ENCODE measurements around the gene NRP1.
"Not testable (repeated sequence)": the region's sequence is repeated elsewhere in the genome, so short reads cannot be mapped to it uniquely, and the experiment has no call there.

The NRP1 gene

DNA sequence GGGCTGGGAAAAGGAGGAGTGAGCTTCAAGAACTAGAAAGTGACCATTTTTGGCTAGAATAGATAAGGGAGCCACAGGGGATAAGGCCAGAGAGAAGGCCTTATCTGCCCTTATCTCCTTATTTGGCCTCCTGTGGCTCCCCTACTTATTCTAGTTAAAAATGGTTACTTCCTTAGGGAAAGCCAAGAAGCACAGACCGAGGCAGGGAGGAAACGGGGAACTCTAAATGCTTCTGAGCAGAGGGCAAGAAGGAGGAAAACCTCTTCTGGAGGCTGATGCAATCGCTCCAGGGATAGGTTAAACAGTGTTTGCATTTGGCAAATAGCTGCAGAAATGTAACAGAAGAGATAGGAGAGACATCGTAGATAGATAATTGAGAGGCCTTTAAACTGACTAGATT lies 18.6 kb downstream of the NRP1 start:
- DNase-seq, result no peak

DNA sequence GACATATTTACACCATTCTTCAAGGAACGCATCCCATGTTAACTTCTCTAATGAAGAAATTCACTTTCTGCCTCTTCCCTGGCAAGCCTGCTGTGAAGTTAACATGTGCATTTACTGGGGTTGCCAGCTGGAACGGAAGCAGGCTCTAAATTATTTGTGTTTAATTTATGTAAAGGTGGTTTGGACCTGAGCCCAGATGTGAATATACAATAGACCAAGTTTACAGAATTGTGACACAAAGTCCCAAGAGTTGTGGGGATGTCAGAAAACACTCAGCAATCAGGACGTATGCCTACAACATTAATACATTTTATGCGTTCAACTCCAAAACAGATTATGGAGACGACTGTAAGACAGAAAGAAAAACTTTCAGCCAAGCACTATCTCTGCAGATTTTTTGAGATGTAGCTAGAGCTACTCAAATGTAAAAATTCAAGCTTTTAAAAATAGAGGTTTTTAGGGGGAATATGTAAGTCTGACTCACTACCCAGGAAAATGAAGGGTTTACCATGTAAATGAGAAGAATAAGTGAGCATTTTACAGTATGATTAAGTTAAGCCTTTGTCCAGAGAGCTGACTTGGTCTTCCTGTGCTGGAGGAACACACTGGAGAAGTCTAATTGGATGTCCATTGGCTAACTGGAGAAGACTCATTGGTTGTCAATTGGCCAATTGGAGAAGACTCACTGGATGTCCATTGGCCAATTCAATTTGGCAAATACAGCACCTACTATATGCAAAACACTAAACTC lies 19.5 kb downstream of the NRP1 start:
- no peak for DNase-seq

DNA sequence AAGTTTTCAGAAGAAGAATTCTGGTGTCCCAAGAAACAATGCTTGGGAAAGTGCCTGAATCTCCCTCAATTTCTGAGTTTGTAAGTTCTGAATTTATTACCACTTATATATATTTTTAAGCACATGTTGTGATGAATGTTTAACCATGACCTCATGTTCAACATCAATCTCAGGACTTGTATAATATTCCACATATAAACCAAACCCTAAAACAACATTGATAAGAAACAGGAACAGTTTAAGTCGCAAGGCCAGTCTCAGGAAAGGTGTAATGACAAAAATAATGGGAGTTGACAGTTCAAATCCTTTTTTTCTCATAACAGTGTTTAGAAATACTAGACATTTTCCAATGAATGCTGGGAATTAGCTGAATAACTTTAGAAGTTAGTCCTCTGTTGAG lies 22.8 kb downstream of the NRP1 start:
- DNase-seq, result no peak

GRCh38 chr10:33310853-33311252 lies 23.6 kb downstream of the NRP1 start:
- no peak for DNase-seq

- peak; percentile 31 to 52 for DNase-seq
These were observed 25.1 kb downstream of the NRP1 start for GRCh38 chr10:33309406-33309805.

DNA sequence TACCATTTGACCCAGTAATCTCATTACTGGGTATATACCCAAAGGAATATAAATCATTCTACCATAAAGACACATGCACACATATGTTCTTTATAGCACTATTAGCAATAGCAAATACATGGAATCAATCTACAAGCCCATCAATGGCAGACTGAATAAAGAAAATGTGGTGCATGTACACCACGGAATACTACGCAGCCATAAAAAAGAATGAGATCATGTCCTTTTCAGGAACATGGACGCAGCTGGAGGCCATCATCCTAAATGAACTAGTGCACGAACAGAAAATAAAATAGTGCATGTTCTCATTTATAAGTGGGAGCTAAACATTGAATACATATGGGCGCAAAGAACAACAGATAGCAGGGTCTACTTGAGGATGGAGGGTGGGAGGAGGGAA lies 26.6 kb downstream of the NRP1 start:
- no peak for DNase-seq

- peak; percentile 42 to 47 for DNase-seq
These were observed 27.6 kb downstream of the NRP1 start for GRCh38 chr10:33306701-33307519.

- DNase-seq, result no peak
These were observed 28.3 kb downstream of the NRP1 start for GRCh38 chr10:33306126-33306525.

DNA sequence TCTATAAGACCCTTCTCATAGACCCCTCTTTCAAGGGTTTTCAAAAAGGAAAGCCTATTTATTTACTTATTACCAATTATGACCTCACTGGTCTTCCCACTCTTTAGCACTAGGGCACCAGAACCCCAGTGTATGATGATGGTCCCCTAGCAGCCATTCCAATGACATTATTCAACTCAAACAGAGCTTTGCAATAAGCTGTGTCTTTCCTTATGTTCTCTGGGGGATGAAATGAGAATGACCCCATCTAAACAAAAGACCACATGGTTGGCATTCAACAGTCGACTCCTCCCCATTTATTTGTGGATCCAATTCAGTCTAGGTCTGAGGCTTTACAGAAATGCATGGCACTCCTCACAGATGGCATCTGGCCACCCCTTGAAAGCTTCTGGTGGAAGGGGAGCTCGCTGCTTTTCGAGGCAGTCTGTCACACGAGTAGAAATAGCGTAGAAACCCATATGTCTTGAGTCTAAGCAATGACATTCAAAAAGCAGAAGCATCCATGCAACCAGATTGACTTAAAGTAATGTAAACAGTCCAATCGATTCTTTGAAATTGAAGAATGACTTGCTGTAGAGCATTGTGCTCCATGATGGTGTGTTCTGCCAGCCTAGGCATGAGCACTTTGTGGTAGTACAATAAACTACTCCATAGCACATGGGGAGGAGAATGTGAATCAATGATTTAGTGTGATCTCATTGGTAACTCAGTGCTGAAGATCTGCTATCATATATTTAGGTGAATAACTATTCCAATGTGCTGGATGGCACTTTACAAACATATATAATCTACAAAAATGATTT lies 29.8 kb downstream of the NRP1 start:
- no peak for DNase-seq

DNA sequence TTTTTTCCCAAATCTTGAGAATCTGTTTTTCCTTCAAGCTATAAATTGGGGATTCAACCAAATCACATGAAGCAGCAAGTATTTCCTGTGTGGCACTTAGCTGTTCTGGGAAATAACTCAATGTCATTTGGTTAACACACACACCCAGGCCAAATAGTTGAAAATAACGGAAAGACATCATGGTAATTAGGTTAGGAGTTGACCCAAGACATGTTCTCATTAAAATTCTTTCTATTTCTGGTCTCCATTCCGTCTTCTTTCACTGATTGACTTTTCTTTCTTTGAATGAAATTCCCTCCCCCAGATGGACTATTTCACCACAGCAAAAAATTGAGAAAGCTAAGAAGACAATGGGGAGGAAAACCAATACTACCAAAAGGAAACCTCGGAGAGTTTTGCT lies 30.5 kb downstream of the NRP1 start:
- no peak for DNase-seq

- no peak for DNase-seq
These were observed 32.1 kb downstream of the NRP1 start for GRCh38 chr10:33302208-33302829.

- no peak for DNase-seq
These were observed 33.2 kb downstream of the NRP1 start for GRCh38 chr10:33301097-33301789.

- not testable (repeated sequence) for DNase-seq
These were observed 33.9 kb downstream of the NRP1 start for GRCh38 chr10:33300544-33300943.

DNA sequence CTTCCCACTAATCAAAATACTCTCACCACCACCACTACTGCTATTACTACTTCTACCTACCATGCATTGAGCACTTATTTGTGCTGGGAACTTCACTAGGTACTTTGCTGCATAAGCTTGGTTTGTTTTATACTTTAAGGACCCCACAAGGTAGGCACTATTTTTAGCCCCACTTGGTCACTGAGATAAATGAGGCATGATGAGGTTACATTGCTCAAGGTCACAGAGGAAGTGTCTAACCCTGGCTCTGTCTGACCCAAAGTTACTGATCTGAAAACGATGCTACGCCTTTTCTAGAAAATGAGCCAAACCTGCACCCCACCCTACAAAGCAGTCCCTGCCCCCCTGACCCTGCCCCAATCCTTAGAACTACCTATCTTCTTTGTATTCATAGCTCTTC lies 35.6 kb downstream of the NRP1 start:
- no peak for DNase-seq

DNA sequence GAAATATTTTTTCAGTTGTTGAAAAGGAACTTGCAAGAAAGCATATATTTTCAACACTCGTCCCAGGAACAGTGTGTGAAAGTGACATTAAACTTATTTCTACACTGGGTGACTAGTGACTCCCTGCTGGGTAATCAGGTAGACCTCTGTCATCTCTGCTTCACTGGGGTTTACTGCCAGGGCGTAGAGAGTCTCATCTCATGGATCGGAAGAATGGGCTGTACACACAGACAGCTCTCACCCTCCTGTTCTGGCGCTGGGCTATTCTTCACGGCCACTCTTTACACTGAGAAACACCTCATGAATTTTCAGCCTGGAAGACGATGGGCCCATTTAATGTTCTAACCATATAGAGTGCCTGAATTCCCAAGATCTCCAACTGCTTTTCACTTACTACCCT lies 36.4 kb downstream of the NRP1 start:
- DNase-seq, result no peak

DNA sequence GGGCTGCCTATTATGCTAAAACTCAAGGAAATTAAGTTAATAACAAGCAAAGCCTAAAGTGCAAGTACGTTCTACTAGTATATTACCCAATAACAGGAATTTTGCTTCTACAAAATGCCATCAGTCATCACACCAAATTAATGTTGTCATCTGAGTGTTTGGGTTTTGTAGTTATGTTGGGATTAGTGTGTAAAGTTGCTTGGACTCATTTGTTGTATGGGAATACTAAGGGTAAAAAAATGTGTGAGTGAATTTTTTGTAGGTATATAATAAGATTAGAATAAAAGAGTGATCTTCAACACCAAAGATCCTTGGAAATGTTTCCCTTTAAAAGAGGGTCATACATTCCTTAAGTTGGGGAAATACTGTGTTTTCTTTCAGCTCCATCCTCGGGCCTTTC lies 38.6 kb downstream of the NRP1 start:
- DNase-seq, result no peak

- DNase-seq, result no peak
These were observed 40.8 kb downstream of the NRP1 start for GRCh38 chr10:33293531-33294170.

GRCh38 chr10:33293076-33293475 lies 41.4 kb downstream of the NRP1 start:
- DNase-seq, result no peak

- DNase-seq, result no peak
These were observed 43.3 kb downstream of the NRP1 start for GRCh38 chr10:33291053-33291592.

DNA sequence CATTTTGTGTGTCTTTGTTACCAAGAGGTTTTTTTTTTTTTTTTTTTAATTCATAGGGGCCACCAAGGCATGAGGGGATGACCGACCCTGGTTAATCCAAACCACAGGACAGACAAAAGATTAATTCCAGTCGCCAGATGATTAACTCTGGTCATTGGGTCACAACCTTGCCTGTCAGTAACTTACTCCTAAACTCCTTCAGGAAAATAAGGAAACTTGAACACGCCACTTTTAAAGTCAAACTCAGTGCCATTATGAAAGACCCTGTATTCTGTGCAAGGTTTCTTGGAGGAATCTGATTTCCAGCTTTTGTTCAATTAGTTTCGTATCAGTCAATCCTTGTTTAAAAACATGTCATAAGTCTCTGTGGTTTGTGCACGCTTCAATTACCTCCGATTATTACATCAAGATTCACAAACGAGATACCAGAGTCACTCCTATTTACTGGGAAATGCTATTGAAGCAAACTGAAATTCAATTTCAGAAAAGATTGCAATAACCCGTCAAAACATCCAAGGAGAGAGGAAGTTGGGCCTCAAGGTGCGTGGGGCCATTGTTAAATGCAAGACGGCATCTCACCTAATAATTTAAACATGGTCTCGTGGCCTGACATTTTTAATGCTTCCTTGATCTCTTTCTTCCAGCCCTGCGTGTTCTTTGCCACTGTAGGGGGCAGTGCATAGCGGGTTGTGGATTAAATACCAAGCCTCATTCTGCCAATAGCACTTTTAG lies 44.0 kb downstream of the NRP1 start:
- DNase-seq, result no peak

DNA sequence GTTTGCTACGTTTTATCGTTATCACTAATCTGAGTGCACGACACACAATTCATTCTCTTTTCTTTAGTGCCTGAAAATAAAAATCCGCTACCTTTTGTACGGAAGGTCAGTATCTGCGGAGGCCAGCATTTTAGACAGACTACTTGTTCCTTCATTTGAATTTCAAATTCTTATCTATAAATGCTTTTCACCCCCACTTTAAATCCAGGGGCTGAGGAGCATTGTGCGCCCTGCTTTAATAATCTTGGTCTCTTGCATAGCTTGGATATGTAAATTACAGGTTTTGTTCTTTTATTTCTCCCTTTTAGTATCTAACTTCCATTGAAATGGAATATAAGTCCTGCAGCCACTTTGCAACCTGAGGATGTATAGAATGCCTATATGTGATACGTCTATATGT lies 44.7 kb downstream of the NRP1 start:
- DNase-seq, result no peak
